HepG2 (cell line): ENCODE results near the gene KATNB1. TPM values are rescaled to one million over a fixed set of nuclear protein-coding genes. Genes with fewer than 3 reads are reported as not detected.

Experiments used
- MIER3 ChIP-seq: IDR thresholded peaks from 2 replicates; pipeline ENCODE4 v1.6.1; 2016; ENCODE audit warnings: missing compliant biosample characterization, borderline replicate concordance
- PPARG ChIP-seq: conservative IDR thresholded peaks from 2 replicates; pipeline ENCODE4 v1.6.1; 2016; ENCODE audit warnings: missing biosample characterization, missing genetic modification reagents
- SRF ChIP-seq: IDR thresholded peaks from 2 replicates; pipeline ENCODE4 v1.6.1; 2011; ENCODE audit warnings: mild to moderate bottlenecking, low read depth, low read length, moderate library complexity
- ZBTB7A ChIP-seq: sonication (generic); formaldehyde crosslinking; IDR thresholded peaks from 2 replicates; pipeline ENCODE4 v1.8.0; 2022; ENCODE audit warnings: mild to moderate bottlenecking, missing genetic modification reagents
- ZNF773 ChIP-seq: sonication (generic); formaldehyde crosslinking; IDR thresholded peaks from 2 replicates; pipeline ENCODE4 v1.4.0; 2020; ENCODE audit warnings: missing genetic modification reagents, borderline replicate concordance
- ZNF782 ChIP-seq: sonication (generic); formaldehyde crosslinking; IDR thresholded peaks from 2 replicates; pipeline ENCODE4 v1.4.0; 2020; ENCODE audit warnings: missing genetic modification reagents, mild to moderate bottlenecking, borderline replicate concordance
- ZNF790 ChIP-seq: sonication (generic); formaldehyde crosslinking; IDR thresholded peaks from 2 replicates; pipeline ENCODE4 v1.8.0; 2022; ENCODE audit warnings: missing genetic modification reagents, mild to moderate bottlenecking, borderline replicate concordance
- ZSCAN21 ChIP-seq: sonication (generic); formaldehyde crosslinking; IDR thresholded peaks from 2 replicates; pipeline ENCODE4 v1.8.0; 2022; ENCODE audit warnings: mild to moderate bottlenecking, missing genetic modification reagents, moderate library complexity, borderline replicate concordance
- ZSCAN30 ChIP-seq: sonication (generic); formaldehyde crosslinking; IDR thresholded peaks from 2 replicates; pipeline ENCODE4 v1.5.0; 2020; ENCODE audit warnings: mild to moderate bottlenecking, missing genetic modification reagents
- polyA plus RNA-seq, 8 experiments: library from polyadenylated mRNA; depleted of rRNA in 3 of 8; stranded (reverse) in 7 of 8; unstranded in 1 of 8; fragments of >200 nt; fragmentation: Illumina TruSeq in 4 of 8; extraction: Trizol in 4 of 8; gene quantifications; 2 replicates each; pipeline versions ENCODE4 v1.2.1 to v1.2.3, GENCODE V29; 2011 to 2016; ENCODE audit warnings: low read depth in 4 of 8, missing spikeins in 1 of 8, mixed read lengths in 1 of 8; ENCODE audit not compliant: insufficient read depth in 1 of 8
- total RNA-seq, 5 experiments: library from RNA; depleted of rRNA; stranded (reverse); fragments of >200 nt; fragmentation: Illumina TruSeq; extraction: Trizol; gene quantifications; 2 replicates each; pipeline ENCODE4 v1.2.3, GENCODE V29; 2016; ENCODE audit warnings: low read depth in 1 of 5
- TF ChIP-seq, protein P1 (sequence below): sonication (generic); formaldehyde crosslinking; IDR thresholded peaks from 2 replicates; pipeline ENCODE4 v1.9.0; 2021; ENCODE audit warnings: missing genetic modification reagents, borderline replicate concordance
- TF ChIP-seq, protein P2 (sequence below): sonication (generic); formaldehyde crosslinking; IDR thresholded peaks from 2 replicates; pipeline ENCODE4 v1.5.1; 2020; ENCODE audit warnings: mild to moderate bottlenecking, missing genetic modification reagents, moderate library complexity
- TF ChIP-seq, protein P3 (sequence below): sonication (generic); formaldehyde crosslinking; IDR thresholded peaks from 2 replicates; pipeline ENCODE4 v1.5.1; 2020; ENCODE audit warnings: missing genetic modification reagents, mild to moderate bottlenecking, borderline replicate concordance
- TF ChIP-seq, protein P4 (sequence below): sonication (generic); formaldehyde crosslinking; IDR thresholded peaks from 2 replicates; pipeline ENCODE4 v1.4.0; 2020; ENCODE audit warnings: missing genetic modification reagents, borderline replicate concordance
- TF ChIP-seq, protein P5 (sequence below): sonication (generic); formaldehyde crosslinking; IDR thresholded peaks from 2 replicates; pipeline ENCODE4 v1.5.1; 2020; ENCODE audit warnings: missing genetic modification reagents, mild to moderate bottlenecking, borderline replicate concordance

The KATNB1 gene
- total and polyA plus RNA-seq, 2 of the 13 experiments (the other 11 are each of a cell fraction or from before 2014, with no cell fraction given), result 31.5 to 43.5 TPM

DNA sequence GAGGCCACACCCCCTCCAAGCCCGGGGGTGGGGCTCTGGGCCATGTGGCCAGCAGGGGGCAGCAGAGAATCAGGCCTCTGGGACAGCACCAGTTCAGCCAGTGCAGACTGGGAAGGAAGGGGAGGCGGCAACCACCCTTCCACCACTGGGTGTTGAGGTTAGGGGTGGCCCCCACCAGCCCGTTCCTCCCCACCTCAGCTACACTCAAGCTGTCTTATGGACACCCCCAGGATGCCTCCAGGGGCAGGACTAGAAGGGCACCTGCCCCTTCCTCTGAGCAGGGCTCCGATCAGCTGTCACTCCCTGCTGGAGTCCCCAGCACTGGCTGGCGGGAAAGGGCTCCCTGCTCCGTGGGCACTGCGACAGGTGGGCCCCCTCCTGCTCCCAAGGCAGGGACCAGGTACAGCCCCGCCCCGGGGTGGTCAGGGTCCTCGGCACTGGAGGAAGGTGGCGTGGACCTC, 21.8 kb downstream of the KATNB1 start (continued):
- TF ChIP-seq, protein P1, sequence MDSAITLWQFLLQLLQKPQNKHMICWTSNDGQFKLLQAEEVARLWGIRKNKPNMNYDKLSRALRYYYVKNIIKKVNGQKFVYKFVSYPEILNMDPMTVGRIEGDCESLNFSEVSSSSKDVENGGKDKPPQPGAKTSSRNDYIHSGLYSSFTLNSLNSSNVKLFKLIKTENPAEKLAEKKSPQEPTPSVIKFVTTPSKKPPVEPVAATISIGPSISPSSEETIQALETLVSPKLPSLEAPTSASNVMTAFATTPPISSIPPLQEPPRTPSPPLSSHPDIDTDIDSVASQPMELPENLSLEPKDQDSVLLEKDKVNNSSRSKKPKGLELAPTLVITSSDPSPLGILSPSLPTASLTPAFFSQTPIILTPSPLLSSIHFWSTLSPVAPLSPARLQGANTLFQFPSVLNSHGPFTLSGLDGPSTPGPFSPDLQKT (CRISPR knock-in tag), result no peak
- TF ChIP-seq, protein P2, sequence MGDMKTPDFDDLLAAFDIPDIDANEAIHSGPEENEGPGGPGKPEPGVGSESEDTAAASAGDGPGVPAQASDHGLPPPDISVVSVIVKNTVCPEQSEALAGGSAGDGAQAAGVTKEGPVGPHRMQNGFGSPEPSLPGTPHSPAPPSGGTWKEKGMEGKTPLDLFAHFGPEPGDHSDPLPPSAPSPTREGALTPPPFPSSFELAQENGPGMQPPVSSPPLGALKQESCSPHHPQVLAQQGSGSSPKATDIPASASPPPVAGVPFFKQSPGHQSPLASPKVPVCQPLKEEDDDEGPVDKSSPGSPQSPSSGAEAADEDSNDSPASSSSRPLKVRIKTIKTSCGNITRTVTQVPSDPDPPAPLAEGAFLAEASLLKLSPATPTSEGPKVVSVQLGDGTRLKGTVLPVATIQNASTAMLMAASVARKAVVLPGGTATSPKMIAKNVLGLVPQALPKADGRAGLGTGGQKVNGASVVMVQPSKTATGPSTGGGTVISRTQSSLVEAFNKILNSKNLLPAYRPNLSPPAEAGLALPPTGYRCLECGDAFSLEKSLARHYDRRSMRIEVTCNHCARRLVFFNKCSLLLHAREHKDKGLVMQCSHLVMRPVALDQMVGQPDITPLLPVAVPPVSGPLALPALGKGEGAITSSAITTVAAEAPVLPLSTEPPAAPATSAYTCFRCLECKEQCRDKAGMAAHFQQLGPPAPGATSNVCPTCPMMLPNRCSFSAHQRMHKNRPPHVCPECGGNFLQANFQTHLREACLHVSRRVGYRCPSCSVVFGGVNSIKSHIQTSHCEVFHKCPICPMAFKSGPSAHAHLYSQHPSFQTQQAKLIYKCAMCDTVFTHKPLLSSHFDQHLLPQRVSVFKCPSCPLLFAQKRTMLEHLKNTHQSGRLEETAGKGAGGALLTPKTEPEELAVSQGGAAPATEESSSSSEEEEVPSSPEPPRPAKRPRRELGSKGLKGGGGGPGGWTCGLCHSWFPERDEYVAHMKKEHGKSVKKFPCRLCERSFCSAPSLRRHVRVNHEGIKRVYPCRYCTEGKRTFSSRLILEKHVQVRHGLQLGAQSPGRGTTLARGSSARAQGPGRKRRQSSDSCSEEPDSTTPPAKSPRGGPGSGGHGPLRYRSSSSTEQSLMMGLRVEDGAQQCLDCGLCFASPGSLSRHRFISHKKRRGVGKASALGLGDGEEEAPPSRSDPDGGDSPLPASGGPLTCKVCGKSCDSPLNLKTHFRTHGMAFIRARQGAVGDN (CRISPR knock-in tag), result peak; percentile 83
- TF ChIP-seq ZSCAN21 (CRISPR knock-in tag) (peak; percentile 52; the same call in 1 of the 2 replicates), MIER3 (CRISPR knock-in tag) (no peak), ZNF773 (CRISPR knock-in tag) (no peak), ZNF782 (CRISPR knock-in tag) (peak; percentile 69; the same call in 1 of the 2 replicates), SRF (no peak), PPARG (0 out of 2 replicates have a peak, but pooled peaks have one; percentile 52), ZSCAN30 (CRISPR knock-in tag) (no peak), ZNF790 (no peak), ZBTB7A (CRISPR knock-in tag) (no peak)
- TF ChIP-seq, protein P3, sequence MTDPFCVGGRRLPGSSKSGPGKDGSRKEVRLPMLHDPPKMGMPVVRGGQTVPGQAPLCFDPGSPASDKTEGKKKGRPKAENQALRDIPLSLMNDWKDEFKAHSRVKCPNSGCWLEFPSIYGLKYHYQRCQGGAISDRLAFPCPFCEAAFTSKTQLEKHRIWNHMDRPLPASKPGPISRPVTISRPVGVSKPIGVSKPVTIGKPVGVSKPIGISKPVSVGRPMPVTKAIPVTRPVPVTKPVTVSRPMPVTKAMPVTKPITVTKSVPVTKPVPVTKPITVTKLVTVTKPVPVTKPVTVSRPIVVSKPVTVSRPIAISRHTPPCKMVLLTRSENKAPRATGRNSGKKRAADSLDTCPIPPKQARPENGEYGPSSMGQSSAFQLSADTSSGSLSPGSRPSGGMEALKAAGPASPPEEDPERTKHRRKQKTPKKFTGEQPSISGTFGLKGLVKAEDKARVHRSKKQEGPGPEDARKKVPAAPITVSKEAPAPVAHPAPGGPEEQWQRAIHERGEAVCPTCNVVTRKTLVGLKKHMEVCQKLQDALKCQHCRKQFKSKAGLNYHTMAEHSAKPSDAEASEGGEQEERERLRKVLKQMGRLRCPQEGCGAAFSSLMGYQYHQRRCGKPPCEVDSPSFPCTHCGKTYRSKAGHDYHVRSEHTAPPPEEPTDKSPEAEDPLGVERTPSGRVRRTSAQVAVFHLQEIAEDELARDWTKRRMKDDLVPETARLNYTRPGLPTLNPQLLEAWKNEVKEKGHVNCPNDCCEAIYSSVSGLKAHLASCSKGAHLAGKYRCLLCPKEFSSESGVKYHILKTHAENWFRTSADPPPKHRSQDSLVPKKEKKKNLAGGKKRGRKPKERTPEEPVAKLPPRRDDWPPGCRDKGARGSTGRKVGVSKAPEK, result no peak
- TF ChIP-seq, protein P4, sequence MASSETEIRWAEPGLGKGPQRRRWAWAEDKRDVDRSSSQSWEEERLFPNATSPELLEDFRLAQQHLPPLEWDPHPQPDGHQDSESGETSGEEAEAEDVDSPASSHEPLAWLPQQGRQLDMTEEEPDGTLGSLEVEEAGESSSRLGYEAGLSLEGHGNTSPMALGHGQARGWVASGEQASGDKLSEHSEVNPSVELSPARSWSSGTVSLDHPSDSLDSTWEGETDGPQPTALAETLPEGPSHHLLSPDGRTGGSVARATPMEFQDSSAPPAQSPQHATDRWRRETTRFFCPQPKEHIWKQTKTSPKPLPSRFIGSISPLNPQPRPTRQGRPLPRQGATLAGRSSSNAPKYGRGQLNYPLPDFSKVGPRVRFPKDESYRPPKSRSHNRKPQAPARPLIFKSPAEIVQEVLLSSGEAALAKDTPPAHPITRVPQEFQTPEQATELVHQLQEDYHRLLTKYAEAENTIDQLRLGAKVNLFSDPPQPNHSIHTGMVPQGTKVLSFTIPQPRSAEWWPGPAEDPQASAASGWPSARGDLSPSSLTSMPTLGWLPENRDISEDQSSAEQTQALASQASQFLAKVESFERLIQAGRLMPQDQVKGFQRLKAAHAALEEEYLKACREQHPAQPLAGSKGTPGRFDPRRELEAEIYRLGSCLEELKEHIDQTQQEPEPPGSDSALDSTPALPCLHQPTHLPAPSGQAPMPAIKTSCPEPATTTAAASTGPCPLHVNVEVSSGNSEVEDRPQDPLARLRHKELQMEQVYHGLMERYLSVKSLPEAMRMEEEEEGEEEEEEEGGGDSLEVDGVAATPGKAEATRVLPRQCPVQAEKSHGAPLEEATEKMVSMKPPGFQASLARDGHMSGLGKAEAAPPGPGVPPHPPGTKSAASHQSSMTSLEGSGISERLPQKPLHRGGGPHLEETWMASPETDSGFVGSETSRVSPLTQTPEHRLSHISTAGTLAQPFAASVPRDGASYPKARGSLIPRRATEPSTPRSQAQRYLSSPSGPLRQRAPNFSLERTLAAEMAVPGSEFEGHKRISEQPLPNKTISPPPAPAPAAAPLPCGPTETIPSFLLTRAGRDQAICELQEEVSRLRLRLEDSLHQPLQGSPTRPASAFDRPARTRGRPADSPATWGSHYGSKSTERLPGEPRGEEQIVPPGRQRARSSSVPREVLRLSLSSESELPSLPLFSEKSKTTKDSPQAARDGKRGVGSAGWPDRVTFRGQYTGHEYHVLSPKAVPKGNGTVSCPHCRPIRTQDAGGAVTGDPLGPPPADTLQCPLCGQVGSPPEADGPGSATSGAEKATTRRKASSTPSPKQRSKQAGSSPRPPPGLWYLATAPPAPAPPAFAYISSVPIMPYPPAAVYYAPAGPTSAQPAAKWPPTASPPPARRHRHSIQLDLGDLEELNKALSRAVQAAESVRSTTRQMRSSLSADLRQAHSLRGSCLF (CRISPR knock-in tag), result no peak
- TF ChIP-seq, protein P5, sequence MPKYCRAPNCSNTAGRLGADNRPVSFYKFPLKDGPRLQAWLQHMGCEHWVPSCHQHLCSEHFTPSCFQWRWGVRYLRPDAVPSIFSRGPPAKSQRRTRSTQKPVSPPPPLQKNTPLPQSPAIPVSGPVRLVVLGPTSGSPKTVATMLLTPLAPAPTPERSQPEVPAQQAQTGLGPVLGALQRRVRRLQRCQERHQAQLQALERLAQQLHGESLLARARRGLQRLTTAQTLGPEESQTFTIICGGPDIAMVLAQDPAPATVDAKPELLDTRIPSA (CRISPR knock-in tag), result no peak
